NCI-H146 (cell line): ENCODE data around the gene SERTAD4.
"Not testable (repeated sequence)": the region's sequence is repeated elsewhere in the genome, so short reads cannot be mapped to it uniquely, and the experiment has no call there.

Experiments
- DNase-seq: peaks from one replicate; lab custom pipeline; 2025; lab: John Stamatoyannopoulos, UW

Gene SERTAD4

DNA sequence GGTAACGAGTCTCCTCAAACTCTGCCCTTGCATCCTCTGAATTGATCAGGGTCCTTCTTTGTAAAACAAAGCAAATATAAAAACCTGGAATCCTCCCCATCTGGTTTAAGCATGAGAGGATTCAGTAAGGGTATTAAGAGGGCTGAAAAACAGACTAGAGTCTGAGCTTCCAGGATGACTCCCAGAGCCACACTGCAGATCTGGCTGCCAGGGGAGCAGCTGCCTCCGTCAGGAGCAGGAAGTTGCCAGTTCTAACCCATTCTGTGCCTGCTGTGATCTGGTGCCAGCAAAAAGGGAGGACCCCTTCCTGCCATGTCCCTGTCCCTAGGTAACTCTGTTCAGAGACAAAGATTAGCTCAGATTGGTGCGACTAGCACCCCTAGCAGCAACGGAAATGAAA lies 27.5 kb downstream of the SERTAD4 start:
- no peak for DNase-seq

DNA sequence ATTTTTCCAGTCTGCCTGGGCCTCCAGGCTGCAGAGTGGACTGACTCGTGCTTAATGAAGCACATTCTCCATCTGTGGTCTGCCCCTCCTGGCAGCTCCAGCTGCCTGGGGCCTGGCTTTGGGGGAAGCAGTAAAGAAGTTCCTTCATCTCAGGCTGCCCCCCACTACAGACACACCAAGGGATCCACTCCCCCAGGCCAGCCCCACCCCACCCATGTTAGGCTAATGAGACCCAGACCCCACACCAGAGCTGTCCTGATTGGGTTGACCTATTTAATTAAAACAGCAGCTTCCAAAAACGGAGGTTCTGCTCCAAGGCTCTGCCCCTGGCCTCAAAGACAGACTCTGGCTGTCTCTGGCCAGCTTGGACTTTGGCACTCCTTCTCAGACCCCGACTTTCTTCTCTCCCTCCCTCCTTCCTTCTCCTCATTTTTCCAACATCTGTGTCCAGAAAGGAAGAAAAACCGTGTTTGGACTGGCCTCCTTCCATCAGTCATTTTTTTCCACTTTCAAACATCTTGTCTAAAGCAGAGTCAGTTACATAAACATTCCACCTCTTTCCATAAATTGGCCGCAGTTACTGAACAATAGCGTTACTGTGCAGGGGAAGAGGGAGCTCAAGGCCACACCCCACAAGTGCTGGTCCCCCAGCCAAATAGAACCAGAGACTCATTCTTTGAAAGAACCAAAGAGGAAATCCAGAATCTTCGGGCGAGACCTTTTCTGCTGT lies 29.7 kb downstream of the SERTAD4 start:
- DNase-seq = no peak

DNA sequence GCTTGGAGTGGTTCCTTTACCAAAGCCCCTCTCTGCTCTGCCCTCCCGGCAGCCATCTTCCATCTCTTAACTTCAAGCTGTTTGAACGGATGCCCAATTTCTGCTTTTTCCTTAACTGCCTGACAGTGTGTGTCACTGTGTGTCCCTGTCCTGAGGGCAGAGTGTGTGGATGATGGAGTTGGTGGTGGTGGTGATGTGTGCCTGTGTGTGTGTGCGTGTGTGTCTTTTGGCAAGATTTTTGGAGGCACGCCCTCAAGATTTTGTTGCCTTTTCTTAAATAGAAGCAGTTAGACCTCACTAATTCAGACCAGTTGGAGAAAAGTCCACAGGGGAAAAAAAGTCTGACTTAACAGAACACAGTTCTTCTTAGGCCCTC lies 30.3 kb downstream of the SERTAD4 start:
- DNase-seq = no peak

DNA sequence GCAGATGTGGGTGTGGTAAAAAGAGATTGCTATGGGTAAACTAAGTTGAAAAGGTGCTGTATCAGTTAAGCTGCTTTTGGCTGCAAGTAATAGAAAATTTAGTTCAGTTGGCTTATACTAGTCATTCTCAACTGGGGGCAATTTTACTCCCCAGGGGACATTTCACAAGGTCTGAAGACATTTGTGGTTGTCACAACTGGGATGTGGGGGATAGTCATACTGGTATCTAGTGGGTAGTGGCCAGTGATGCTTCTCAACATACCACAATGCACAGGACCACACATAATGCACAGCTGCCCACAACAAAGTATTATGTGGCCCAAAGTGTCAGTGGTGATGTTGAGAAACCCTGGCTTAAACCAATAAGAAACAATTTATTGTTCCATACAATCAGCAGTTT lies 31.4 kb downstream of the SERTAD4 start:
- DNase-seq = no peak

DNA sequence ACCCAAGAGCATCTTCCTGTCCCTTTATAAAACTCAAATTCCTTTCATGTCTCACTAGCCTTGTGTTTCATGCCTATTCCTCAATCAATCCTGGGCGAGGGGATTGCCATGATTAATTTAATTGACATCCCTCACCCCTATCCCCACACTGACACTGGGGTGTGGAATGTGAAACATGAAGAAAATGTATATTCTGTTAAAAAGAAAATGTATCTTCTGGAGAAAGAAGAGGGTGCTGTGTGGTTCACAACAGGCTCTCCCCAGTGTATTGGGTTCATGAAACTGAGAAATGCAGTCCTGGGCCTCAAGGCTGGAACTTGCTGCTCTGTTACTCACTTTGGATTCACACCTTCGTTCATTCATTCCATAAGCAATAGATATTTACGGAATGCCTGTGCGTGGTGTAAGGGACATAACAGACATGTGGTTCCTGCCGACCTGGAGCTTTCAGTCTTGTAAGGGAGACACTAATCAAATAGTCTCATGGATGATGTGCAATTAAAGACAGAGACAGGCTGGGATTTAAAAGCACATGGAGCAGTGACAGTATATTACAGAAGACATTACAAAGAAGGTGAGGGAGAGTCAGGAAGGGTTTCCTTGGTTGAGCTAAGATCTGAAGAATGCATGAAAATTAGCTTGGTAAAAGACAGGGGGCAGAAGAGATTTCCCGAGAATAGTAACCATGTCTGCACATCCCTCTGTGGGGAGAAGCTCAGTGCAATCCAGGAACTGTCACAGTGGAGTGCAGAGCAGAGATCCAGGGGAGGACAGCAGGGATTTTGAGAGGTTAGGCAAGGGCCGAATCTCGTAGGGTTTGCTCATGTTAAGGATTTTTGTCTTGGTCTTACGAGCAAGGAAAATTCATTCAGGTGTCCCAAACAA lies 32.1 kb downstream of the SERTAD4 start:
- DNase-seq = no peak

DNA sequence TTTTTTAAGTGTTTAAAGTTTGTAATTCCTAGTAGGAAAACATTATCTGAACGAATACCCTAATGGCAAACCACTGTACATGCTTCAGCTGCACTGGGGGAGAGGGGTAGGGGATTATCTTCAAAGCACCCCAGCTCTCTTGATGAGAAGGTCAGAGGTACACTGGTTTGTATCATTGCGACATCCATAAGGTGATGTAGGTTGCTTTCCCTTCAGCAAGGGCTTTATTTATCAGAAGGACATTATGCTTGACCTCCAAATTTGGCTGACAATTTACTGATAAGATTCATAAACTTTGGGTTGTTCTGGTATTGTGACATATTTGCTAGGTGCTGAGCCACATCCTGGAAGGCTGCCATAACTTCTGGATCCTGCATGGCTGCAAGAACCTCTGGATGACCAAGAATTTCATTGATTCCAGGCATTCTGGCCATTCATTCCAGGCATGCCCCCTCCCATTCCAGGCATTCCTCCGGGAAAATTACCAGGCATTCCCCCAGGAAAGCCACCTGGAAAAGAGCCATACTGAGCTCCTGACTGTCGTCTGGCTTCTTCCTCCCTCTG lies 32.9 kb downstream of the SERTAD4 start:
- not testable (repeated sequence) for DNase-seq

DNA sequence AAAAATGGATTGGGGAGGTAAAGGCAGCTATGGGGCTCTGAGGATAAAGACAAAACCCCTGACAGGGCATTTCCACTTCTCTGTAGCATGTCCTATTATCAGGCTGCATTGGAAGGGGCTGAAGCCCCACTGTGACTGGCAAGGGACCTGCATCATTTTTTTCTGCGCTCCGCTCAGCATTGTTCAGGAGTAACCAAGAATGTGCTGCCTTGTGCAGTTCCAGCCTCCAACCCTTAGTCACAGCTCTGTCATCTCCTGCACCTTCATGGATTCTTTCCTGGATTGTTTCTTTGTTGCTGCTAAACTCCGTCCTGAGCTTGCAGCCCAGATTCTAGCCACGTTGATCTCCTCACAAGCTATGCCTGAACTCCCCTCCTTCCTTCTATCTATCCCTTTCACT lies 37.4 kb downstream of the SERTAD4 start:
- DNase-seq = no peak

DNA sequence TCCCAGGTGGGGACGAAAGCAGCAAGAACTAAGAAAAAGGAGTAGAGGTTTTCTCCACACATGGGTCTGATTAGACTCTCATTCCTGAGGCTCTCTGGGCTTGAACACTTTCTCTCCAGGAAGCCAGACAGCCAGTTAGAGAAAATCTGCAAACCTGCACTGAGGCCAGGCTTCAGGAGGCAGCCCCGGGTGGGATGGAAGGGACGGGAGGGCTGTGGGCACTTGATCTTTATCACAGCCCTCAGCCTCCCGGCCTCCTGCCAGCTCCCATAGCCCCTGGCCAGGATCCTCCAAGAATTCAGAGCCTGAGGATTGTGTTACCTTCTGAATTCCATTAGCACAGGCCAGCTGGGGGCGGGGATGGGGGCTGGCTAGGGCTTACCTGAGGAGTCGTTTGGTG lies 40.1 kb downstream of the SERTAD4 start:
- peak; percentile 13 for DNase-seq

DNA sequence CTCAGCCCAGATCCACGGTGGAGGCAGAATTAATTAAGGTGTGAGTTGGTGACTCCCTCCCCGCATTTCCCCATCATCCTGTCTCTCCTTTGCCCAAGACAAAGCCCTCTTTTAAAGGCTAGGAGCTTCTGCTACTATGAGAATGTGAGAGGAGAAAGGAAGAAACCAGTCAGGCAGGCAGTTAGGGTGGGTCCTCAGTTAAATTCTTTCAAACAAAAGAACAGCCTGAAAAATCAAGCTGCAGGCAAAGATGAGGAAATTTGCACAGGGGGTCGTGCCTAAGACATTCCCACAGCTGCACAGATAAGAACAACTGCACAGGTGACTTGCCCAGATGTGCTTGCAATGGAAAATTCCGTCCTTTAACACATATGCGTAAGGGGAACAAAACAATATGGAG lies 47.6 kb downstream of the SERTAD4 start:
- DNase-seq = no peak

DNA sequence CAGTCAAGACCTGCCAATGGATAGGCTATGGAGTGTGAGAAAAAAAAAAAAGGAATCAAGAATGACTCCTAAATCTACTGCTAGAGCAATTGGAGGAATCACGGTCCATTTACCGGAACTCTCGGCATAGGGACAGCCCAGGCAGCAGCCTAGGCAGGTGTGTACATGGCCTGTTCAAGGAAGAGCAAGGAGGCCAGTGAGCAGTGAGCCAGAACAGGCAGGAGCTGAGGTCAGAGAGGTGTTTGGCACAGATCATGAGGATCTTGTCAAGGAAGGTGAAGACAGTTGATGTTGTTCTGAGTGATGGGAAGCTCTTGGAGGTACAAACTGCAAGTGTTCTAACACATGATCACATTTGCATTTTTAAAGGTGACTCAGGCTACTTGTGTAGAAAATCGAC lies 55.5 kb downstream of the SERTAD4 start:
- no peak for DNase-seq

DNA sequence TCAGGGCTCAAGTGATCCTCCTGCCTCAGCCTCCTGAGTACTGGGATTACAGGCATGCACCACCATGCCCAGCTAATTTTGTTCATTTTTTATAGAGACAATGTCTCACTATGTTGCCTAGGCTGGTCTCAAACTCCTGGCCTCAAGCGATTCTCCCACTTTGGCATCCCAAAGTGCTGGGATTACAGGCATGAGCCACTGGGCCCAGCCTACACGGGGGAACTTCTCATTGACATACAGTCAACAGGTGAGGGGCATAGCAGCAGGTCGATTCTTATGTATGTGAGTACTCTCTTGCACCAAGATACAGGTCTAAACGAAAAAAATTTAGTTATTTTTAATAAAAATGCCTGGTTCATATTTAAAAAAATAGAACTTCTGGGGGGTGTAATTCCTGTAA lies 56.7 kb downstream of the SERTAD4 start:
- no peak for DNase-seq

DNA sequence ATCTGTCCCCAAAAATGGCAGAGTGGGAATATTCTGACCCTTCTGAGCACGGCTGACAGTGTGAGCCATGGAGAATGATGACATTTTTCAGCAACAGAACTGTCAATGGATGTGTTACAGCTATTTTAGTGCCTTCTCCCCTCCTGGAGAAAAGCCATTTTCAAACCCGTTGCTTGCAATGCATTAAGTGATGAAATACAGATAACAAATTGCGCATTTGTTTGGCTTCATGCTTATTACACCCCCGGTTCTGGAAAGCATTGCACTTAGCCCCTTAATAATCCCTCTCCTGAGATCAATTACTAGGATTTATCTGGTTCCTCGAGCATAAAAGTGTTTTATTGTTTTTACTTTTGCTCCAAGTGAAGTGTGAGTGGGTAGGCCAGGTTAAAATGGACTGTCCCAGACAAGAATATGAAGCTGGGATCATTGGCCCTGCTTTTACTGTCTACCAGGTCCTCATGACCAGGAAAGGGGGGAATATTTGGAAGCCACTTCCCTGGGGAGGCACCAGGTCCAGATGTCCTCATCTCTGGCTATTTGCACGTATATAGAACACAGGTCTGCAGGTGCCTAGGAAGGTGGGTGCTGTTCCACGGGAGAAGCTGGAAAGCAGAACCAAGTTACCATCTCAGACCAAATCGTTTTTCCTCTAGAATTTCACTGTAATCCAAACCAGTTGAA lies 58.6 kb downstream of the SERTAD4 start:
- no peak for DNase-seq

DNA sequence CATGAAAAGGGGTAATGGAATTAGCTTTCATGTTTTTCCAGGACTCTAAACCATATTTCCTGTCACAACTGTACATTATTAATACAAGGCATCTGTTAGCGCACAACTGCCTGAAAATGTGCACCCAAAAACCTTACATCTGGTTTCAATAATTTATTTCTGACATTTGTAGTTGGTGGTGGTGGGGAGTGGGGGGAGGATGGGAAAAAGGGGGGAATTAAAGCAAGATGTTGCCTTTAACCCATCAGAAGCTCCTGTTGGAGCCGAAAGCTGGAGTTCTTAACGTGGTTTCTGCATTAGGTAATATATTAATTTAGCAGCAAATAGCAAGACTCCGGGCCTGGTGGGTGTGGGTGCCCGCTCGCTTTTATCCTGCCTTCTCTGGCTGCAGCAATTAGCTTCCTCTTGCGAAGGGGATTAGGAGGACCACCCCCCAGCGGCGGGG lies 59.2 kb downstream of the SERTAD4 start:
- no peak for DNase-seq

DNA sequence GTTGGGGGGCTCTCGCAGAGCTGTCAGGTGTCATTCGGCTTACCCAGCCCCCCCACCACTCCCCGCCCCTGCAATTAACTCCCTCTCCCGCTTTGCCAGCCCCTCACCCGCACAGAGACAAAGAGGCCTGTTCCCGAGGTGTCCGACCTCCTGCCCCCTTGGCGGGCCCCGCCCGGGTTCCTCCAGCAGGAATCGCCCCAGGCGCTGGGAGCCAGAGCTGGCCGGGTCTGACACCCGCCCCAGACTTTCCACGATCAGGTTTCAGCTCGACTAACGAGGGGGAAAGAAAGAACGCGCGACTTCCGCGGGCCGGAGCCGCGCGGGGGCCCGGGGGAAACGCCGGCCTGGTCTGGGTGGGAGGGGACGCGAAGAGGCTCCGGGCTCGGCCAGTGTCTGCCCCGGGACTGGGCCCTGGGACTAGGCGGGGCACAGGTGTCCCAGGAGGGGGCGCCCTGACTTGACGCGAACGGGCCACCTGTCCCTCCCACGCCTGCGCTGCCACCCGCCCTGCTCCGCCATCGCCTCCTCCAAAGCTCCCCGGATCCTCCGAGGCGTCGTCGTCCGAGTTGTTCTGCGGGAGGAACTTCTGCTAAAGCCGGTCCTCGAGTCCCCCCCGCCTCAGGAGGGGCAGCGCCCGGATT lies 59.8 kb downstream of the SERTAD4 start:
- peak; percentile 76 for DNase-seq

DNA sequence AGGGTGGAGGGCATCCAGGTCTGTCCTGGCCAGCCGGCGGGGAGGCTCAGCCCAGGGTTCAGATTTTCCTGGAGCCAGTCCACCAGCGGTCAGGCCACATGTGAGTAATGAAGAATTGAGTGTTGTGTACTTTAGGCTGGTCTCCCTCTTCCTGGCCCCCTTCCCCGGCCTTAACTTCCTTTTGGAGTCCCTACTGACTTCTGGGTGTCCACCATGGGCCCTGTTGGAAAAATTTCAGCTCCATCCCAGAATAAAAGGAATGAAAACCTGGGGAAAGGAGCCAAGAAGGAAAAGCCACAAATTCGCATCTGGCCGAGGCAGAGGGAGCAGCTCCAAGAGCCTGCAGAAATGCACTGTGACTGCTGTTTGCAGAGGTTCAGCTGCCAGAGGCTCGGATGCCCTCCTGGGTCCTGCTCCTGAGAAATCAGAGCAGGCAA lies 60.6 kb downstream of the SERTAD4 start:
- DNase-seq = no peak

DNA sequence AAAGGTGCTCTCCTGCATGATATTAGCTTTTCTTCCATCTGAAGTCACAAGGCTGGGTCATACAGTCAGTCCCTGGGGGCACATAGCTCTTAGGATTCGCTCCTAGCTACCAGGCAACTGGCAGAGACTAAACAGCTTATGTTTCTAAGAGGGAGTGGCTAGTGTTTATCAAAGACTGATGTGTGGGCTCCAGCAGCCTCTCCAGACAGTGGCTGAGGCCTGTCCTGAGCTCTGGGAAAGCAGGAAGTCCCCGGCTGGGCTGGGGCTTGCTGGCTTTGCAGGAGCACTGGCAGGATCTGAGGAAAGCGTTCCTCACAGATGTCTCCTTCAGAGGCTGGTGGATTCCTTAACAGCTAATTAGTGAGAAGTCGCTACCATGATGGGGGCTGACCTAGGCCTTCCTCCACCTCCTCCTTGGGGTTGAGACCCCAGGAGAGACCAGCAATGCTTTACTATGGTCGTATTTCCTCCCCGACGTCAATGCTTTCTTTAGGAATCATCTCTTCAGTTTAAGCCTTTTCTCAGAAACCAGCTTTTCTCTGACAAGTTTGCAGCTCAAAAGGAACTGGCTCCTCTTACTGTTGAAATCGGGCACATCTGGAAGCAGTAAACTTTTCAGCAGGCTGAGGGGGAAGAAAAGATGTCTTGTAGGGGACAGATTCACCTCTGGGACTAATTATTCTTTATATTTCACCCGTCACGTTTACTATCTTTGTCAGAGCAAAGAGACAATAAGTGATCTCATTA lies 62.6 kb downstream of the SERTAD4 start:
- DNase-seq = no peak
